ENCODE data around the gene RYR1.

GRCh38 chr19:38523319-38523718 lies 89.8 kb downstream of the RYR1 start:
- TF ChIP-seq CTCF (IDR thresholded peaks at IDR 0.05; ENCODE audit: insufficient read depth, low read length, poor library complexity, severe bottlenecking) (no peak), EZH2phosphoT487 (conservative IDR thresholded peaks at IDR 0.05; ENCODE audit: low read length) (no peak)

Data from SU-DHL-6 (cell line).